ENCODE measurements around the gene MAP4K4. TPM values are rescaled to one million over a fixed set of nuclear protein-coding genes. Genes with fewer than 3 reads are reported as not detected.

MAP4K4 gene
- total and polyA plus RNA-seq, 2 of the 4 experiments (the other 2 are of a cell fraction): 89.4 to 124 TPM

DNA sequence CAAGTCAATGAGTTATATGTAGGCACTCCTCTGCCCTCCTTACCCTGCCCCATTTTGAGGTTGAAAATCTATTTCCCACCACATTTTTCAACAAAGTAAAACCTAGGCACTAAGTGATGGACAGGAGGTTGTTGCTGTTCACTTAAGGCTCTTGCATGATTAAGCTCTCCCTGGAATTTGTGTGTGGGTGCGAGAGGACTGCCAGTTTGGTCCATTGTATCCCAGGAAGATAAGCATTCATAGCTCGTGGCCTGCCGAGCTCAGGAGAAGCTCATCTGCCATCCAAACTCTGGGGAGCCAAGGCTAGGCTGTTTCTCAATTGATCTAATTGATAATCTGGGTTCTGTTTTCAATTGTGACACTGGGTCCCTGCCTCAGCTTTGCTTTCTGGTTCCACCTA is 4.7 kb upstream of the MAP4K4 start:
- 0 out of 2 replicates have a peak, but pooled peaks cover 4% of the 10 kb centered on the region for H3K9me1 ChIP-seq (ENCODE audit: insufficient read depth, low read length)
- CTCF ChIA-PET: interaction anchor here (1.3 kb wide), 1 partner anchor 274 kb away, joined by 4 read pairs; no protein-coding TSS in a partner anchor
- H3K79me1 ChIP-seq (ENCODE audit: low read depth in 1 of 2, low read length in 2 of 2): no peaks in the 10 kb centered on the region
- no peak for ATAC-seq (ENCODE audit: low read depth)
- H3K23ac ChIP-seq (ENCODE audit: low read depth, low read length): no peak overlapping the region
- H3K18ac ChIP-seq (ENCODE audit: low read depth, low read length): no peak overlapping the region
- no peak overlapping the region for H3K9ac ChIP-seq (ENCODE audit: low read depth, low read length)
- H2BK20ac ChIP-seq (ENCODE audit: low read depth, low read length): no peak overlapping the region
- no TSS peak for BruUV-seq (replicated peaks)
- no peak overlapping the region for H2BK15ac ChIP-seq (ENCODE audit: low read depth, low read length)
- no peak overlapping the region for H3K27ac ChIP-seq (ENCODE audit: insufficient read depth, low read length)
- intact Hi-C loops (cut with micrococcal nuclease) (no loop called here), dilution Hi-C loops (cut with HindIII; ENCODE audit: low sequenced_read_pairs, unreplicated experiment) (no loop called here), in situ Hi-C loops (cut with MboI; ENCODE audit: low sequenced_read_pairs) (loop anchor here (25.0 kb wide), 1 partner anchor 180 kb away; no protein-coding TSS in a partner anchor)
- no peak overlapping the region for H3K56ac ChIP-seq (ENCODE audit: extremely low read depth, insufficient read depth, low read length)
- H3K4me3 ChIP-seq (ENCODE audit: insufficient read depth, low read depth, low read length): no peak overlapping the region
- no peak overlapping the region for H2BK120ac ChIP-seq (ENCODE audit: low read depth, low read length)
- H4K5ac ChIP-seq (ENCODE audit: low read depth, low read length): no peak overlapping the region
- H2AFZ ChIP-seq (replicated peaks; ENCODE audit: low read length, poor library complexity): no peak overlapping the region
- H2AK5ac ChIP-seq (ENCODE audit: low read depth, low read length): no peak overlapping the region
- no peak overlapping the region for H3K4ac ChIP-seq (ENCODE audit: low read depth, low read length)
- no peaks in the 10 kb centered on the region for H3K36me3 ChIP-seq (ENCODE audit: control insufficient read depth, insufficient read depth, low read length)
- H3K4me2 ChIP-seq (ENCODE audit: low read depth, low read length): no peak overlapping the region
- no peak overlapping the region for H3K14ac ChIP-seq (replicated peaks; ENCODE audit: low read depth, low read length)
- no peak overlapping the region for H4K8ac ChIP-seq (ENCODE audit: low read depth in 2 of 2, low read length in 2 of 2)
- H2AK9ac ChIP-seq (replicated peaks; ENCODE audit: low read depth, low read length, poor library complexity): no peak overlapping the region
- H2BK5ac ChIP-seq (ENCODE audit: low read depth, low read length, poor library complexity, severe bottlenecking): no peak overlapping the region
- WGBS, 2 experiments (ENCODE audit: extremely low coverage in 2 of 2, insufficient read length in 1 of 2): 80% methylated on average over 3 of the region's 3 CpGs; no CpG with 5 or more reads in 1 of the 2 experiments
- no peak overlapping the region for H4K91ac ChIP-seq (ENCODE audit: insufficient read depth, low read depth, low read length)
- H3K27me3 ChIP-seq (ENCODE audit: control insufficient read depth, insufficient read depth, low read length): no peaks in the 10 kb centered on the region
- POLR2A ChIA-PET (ENCODE audit: unreplicated experiment): interaction anchor here (0.5 kb wide), 1 partner anchor 604 kb away, joined by 5 read pairs; no protein-coding TSS in a partner anchor
- no peak for DNase-seq
- no peaks in the 10 kb centered on the region for H3K9me3 ChIP-seq (ENCODE audit: control insufficient read depth, insufficient read depth, low read length)
- peaks cover 4% of the 10 kb centered on the region; the same call in 1 of the 2 replicates for H3K4me1 ChIP-seq (ENCODE audit: control insufficient read depth, insufficient read depth, low read length)
- TF ChIP-seq CHD1 (IDR thresholded peaks at IDR 0.05; ENCODE audit: low read depth, low read length): no peak
- no peak for TF ChIP-seq NFE2L2 (IDR thresholded peaks at IDR 0.05; ENCODE audit: low read depth, low read length)
- TF ChIP-seq MAFK (IDR thresholded peaks at IDR 0.05; ENCODE audit: low read depth, low read length): no peak
- TF ChIP-seq POLR2A (IDR thresholded peaks at IDR 0.05; ENCODE audit: low read depth, low read length): no peak
- no peak for TF ChIP-seq FOS (IDR thresholded peaks at IDR 0.05; ENCODE audit: low read depth, low read length)
- no peak for TF ChIP-seq SMC3 (IDR thresholded peaks at IDR 0.05; ENCODE audit: low read depth, low read length)
- TF ChIP-seq RFX5 (IDR thresholded peaks at IDR 0.05; ENCODE audit: low read depth, low read length): no peak
- TF ChIP-seq MAZ (IDR thresholded peaks at IDR 0.05; ENCODE audit: borderline replicate concordance, low read depth, low read length): no peak
- TF ChIP-seq, protein P1, sequence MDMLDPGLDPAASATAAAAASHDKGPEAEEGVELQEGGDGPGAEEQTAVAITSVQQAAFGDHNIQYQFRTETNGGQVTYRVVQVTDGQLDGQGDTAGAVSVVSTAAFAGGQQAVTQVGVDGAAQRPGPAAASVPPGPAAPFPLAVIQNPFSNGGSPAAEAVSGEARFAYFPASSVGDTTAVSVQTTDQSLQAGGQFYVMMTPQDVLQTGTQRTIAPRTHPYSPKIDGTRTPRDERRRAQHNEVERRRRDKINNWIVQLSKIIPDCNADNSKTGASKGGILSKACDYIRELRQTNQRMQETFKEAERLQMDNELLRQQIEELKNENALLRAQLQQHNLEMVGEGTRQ (IDR thresholded peaks at IDR 0.05; ENCODE audit: low read depth, low read length): no peak
- H4K20me1 ChIP-seq (ENCODE audit: insufficient read depth, low read length): no peaks in the 10 kb centered on the region
